ENCODE measurements around the gene SLC39A7.

Gene SLC39A7

GRCh38 chr6:33201935-33202334, 1.3 kb downstream of the SLC39A7 start:
- TF ChIP-seq, protein P1, sequence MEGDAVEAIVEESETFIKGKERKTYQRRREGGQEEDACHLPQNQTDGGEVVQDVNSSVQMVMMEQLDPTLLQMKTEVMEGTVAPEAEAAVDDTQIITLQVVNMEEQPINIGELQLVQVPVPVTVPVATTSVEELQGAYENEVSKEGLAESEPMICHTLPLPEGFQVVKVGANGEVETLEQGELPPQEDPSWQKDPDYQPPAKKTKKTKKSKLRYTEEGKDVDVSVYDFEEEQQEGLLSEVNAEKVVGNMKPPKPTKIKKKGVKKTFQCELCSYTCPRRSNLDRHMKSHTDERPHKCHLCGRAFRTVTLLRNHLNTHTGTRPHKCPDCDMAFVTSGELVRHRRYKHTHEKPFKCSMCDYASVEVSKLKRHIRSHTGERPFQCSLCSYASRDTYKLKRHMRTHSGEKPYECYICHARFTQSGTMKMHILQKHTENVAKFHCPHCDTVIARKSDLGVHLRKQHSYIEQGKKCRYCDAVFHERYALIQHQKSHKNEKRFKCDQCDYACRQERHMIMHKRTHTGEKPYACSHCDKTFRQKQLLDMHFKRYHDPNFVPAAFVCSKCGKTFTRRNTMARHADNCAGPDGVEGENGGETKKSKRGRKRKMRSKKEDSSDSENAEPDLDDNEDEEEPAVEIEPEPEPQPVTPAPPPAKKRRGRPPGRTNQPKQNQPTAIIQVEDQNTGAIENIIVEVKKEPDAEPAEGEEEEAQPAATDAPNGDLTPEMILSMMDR (IDR thresholded peaks at IDR 0.05; ENCODE audit: insufficient read depth, low read depth, low read length, missing control alignments) = no peak
- H3K4me3 ChIP-seq (ENCODE audit: low read length) = peak overlapping the region; percentile 97
- no peak for DNase-seq (ENCODE audit: low read depth)

- H3K4me3 ChIP-seq (ENCODE audit: low read length) = no peak overlapping the region
- no peak for DNase-seq (ENCODE audit: low read depth)
- TF ChIP-seq, protein P1 (IDR thresholded peaks at IDR 0.05; ENCODE audit: insufficient read depth, low read depth, low read length, missing control alignments) = no peak
Observed at GRCh38 chr6:33202799-33203198, 2.1 kb downstream of the SLC39A7 start.

- no peak for DNase-seq (ENCODE audit: low read depth)
- TF ChIP-seq, protein P1 (IDR thresholded peaks at IDR 0.05; ENCODE audit: insufficient read depth, low read depth, low read length, missing control alignments) = no peak
- no peak overlapping the region for H3K4me3 ChIP-seq (ENCODE audit: low read length)
Observed at GRCh38 chr6:33203443-33204164, 2.9 kb downstream of the SLC39A7 start.

- no peak for DNase-seq (ENCODE audit: low read depth)
- H3K4me3 ChIP-seq (ENCODE audit: low read length) = no peak overlapping the region
- TF ChIP-seq, protein P1 (IDR thresholded peaks at IDR 0.05; ENCODE audit: insufficient read depth, low read depth, low read length, missing control alignments) = no peak
Observed at GRCh38 chr6:33204165-33204414, 3.4 kb downstream of the SLC39A7 start.

DNA sequence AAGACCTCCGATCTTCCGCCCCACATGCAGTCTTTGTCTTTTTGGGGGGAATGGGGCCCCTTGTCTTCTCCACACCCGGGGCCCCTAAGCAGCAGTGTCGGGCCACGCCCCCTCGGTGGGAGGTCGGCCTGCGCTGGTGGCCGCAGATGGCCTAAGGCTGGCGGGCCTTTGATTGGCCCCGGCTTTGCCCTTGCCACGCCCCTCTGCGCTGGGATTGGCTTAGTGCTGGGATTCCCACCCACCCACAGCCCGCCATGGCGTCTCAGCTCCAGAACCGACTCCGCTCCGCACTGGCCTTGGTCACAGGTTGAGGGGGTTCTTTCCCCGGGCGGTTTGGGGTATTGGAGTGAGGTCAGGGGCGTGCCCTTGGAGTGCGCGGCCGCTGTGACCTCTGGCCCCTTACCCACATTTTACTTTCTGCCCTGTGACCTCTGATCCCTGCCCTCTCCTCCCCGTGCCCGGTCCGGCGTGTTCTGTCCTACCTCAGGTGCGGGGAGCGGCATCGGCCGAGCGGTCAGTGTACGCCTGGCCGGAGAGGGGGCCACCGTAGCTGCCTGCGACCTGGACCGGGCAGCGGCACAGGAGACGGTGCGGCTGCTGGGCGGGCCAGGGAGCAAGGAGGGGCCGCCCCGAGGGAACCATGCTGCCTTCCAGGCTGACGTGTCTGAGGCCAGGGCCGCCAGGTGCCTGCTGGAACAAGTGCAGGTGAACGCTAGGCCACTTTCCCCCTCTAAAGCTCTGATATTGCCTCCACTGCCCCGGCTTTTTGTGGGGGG, 3.9 kb downstream of the SLC39A7 start, which contains the start of gene HSD17B8:
Gene HSD17B8 (plus strand): TSS at position 241 of the 776 bp plus-strand sequence. CDS start 14 bp downstream, at position 255.
- H3K4me3 ChIP-seq (ENCODE audit: low read length) = peak within 1 kb of the TSS; percentile 75
- TF ChIP-seq, protein P1 (IDR thresholded peaks at IDR 0.05; ENCODE audit: insufficient read depth, low read depth, low read length, missing control alignments) = no peak
- DNase-seq (ENCODE audit: low read depth) = peak; percentile 93

- DNase-seq (ENCODE audit: low read depth) = peak; percentile 76
- H3K4me3 ChIP-seq (ENCODE audit: low read length) = peak overlapping the region; percentile 75
- TF ChIP-seq, protein P1 (IDR thresholded peaks at IDR 0.05; ENCODE audit: insufficient read depth, low read depth, low read length, missing control alignments) = no peak
Observed at GRCh38 chr6:33205191-33206026, 4.7 kb downstream of the SLC39A7 start.

Data from epithelial cell of esophagus (primary cell).